ENCODE measurements around the gene STK38L.

- TF ChIP-seq, protein P1, sequence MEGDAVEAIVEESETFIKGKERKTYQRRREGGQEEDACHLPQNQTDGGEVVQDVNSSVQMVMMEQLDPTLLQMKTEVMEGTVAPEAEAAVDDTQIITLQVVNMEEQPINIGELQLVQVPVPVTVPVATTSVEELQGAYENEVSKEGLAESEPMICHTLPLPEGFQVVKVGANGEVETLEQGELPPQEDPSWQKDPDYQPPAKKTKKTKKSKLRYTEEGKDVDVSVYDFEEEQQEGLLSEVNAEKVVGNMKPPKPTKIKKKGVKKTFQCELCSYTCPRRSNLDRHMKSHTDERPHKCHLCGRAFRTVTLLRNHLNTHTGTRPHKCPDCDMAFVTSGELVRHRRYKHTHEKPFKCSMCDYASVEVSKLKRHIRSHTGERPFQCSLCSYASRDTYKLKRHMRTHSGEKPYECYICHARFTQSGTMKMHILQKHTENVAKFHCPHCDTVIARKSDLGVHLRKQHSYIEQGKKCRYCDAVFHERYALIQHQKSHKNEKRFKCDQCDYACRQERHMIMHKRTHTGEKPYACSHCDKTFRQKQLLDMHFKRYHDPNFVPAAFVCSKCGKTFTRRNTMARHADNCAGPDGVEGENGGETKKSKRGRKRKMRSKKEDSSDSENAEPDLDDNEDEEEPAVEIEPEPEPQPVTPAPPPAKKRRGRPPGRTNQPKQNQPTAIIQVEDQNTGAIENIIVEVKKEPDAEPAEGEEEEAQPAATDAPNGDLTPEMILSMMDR (IDR thresholded peaks at IDR 0.05; ENCODE audit: borderline replicate concordance, extremely low read depth, low read length, poor library complexity, severe bottlenecking) = no peak
- TF ChIP-seq EZH2 (IDR thresholded peaks at IDR 0.05; ENCODE audit: borderline replicate concordance, low read depth, low read length, severe bottlenecking) = no peak
Measured at GRCh38 chr12:27324530-27324929, 80.4 kb downstream of the STK38L start.
